GM19238 (cell line): ENCODE data around the gene KDM3B.
"Not testable (repeated sequence)": the region's sequence is repeated elsewhere in the genome, so short reads cannot be mapped to it uniquely, and the experiment has no call there.

Experiments used
- DNase-seq: peaks from one replicate; pipeline ENCODE4 v3.0.0; 2011; ENCODE audit warnings: low spot score; ENCODE audit not compliant: insufficient read length

The KDM3B gene

GRCh38 chr5:138391859-138392386, 39.4 kb downstream of the KDM3B start:
- DNase-seq: no peak

GRCh38 chr5:138402640-138403039, 50.2 kb downstream of the KDM3B start:
- DNase-seq: no peak

GRCh38 chr5:138408023-138408422, 55.5 kb downstream of the KDM3B start:
- peak; percentile 29 for DNase-seq

- DNase-seq: not testable (repeated sequence)
These were observed 58.6 kb downstream of the KDM3B start for GRCh38 chr5:138410996-138411640.

- DNase-seq: no peak
These were observed 66.0 kb downstream of the KDM3B start for GRCh38 chr5:138418444-138418843.

GRCh38 chr5:138425079-138425478, 72.6 kb downstream of the KDM3B start:
- DNase-seq: no peak

- no peak for DNase-seq
These were observed 83.5 kb downstream of the KDM3B start for GRCh38 chr5:138435943-138436342.

GRCh38 chr5:138438003-138438723, 85.7 kb downstream of the KDM3B start:
- DNase-seq: no peak

GRCh38 chr5:138438724-138439476, 86.4 kb downstream of the KDM3B start, which contains the start of gene REEP2:
REEP2 (plus strand) TSS chr5:138439057; CDS start chr5:138439209, 152 bp downstream.
- DNase-seq: peak; percentile 70

- DNase-seq: no peak
These were observed 87.1 kb downstream of the KDM3B start for GRCh38 chr5:138439477-138440158.

GRCh38 chr5:138440159-138441073, 87.9 kb downstream of the KDM3B start:
- DNase-seq: no peak

- DNase-seq: no peak
These were observed 88.7 kb downstream of the KDM3B start for GRCh38 chr5:138441221-138441620.

- DNase-seq: no peak
These were observed 91.7 kb downstream of the KDM3B start for GRCh38 chr5:138444078-138444773.

- no peak for DNase-seq
These were observed 92.5 kb downstream of the KDM3B start for GRCh38 chr5:138444774-138445546.

GRCh38 chr5:138445547-138446271, 93.2 kb downstream of the KDM3B start:
- no peak for DNase-seq

GRCh38 chr5:138448070-138448469, 95.6 kb downstream of the KDM3B start:
- DNase-seq: no peak

- DNase-seq: no peak
These were observed 96.3 kb downstream of the KDM3B start for GRCh38 chr5:138448481-138449398.
